ENCODE results near the gene PIK3C2G.

PIK3C2G gene

DNA sequence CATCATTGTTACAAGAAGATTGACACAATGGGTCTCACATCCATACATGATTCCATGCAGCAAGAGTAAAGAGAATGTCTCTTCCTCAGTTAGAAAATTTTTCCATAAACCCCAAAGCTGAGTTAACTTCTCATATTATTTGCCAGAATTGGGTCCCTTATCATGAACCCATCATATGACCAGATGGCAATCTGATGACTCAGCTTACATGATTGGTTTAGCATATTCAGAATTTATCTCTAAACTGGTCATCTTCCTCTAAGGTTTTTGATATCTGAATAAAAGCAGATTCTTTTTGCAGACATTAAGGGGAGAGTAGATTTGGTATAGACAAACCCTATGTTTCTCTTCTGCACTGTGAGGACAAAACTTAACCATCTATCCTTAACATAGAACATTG lies 174.9 kb downstream of the PIK3C2G start:
- FAIRE-seq = no peak
- TF ChIP-seq POLR2AphosphoS5 (IDR thresholded peaks at IDR 0.05; ENCODE audit: low read depth, low read length) (no peak), POU2F2 (IDR thresholded peaks at IDR 0.05; ENCODE audit: low read depth, low read length) (no peak), PAX5 (IDR thresholded peaks at IDR 0.05; ENCODE audit: insufficient read depth, low read length, severe bottlenecking) (no peak)
- no peak for DNase-seq (ENCODE audit: insufficient read length, low spot score)

DNA sequence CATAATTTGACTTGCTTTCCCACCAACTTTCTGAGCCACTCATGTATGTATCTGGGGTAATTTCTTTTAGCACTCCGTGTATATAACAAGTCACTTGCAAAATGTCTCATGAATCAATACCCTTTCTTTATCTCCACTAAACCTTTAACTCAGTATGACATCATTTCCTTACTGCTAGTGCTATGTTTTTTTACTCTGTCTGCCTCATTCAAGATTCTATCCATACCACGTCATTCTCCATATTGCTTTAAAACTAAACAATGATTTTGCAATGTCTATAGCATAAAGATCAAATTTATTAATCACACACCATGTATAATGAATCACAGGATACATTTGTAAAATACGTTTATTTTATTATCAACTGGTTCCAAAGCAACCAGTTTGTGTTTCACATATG lies 178.2 kb downstream of the PIK3C2G start:
- no peak for FAIRE-seq
- no peak for DNase-seq (ENCODE audit: insufficient read length, low spot score)
- no peak for TF ChIP-seq POLR2AphosphoS5 (IDR thresholded peaks at IDR 0.05; ENCODE audit: low read depth, low read length)
- no peak for TF ChIP-seq SPI1 (IDR thresholded peaks at IDR 0.05; ENCODE audit: low read depth, low read length)
- TF ChIP-seq POLR2A (IDR thresholded peaks at IDR 0.05; ENCODE audit: low read depth, low read length) = no peak
- no peak for TF ChIP-seq POU2F2 (IDR thresholded peaks at IDR 0.05; ENCODE audit: low read depth, low read length)
- no peak for TF ChIP-seq TAF1 (IDR thresholded peaks at IDR 0.05; ENCODE audit: low read depth, low read length)
- TF ChIP-seq PAX5 (IDR thresholded peaks at IDR 0.05; ENCODE audit: insufficient read depth, low read length, severe bottlenecking) = no peak

DNA sequence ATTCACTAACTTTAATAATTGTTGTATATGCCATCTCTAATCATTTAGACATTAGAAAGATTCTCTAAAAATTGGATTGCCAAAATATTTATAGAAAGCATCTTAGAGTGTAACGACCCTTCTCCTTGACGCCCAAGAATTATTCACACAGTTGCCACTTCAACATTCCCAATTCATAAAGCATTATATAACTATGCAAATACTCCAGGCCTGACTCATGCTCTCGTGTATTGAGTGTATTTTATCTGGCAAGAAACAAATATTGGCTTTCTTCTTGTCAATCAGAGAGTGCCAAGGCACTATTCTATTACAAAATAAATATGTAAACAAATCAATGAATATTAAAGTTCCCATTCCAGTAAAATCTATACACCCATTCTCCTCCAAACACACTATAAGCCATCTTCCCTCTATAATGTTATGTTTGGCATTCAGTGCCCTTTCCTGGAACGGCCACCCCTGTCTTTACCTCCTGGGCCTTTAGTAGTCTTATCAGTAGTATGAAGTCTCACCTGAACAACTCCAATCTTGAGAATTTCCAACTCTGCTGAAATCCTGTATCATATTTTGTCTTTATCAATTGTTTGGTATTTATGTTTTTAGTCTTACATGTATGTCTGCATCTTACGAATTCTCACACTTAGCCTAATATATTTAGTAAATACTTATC lies 182.6 kb downstream of the PIK3C2G start:
- DNase-seq (ENCODE audit: insufficient read length, low spot score) = no peak
- TF ChIP-seq POU2F2 (IDR thresholded peaks at IDR 0.05; ENCODE audit: low read depth, low read length) (no peak), POLR2AphosphoS5 (IDR thresholded peaks at IDR 0.05; ENCODE audit: low read depth, low read length) (no peak), POLR2A (IDR thresholded peaks at IDR 0.05; ENCODE audit: low read depth, low read length) (no peak), TAF1 (IDR thresholded peaks at IDR 0.05; ENCODE audit: low read depth, low read length) (no peak), SPI1 (IDR thresholded peaks at IDR 0.05; ENCODE audit: low read depth, low read length) (no peak), PAX5 (IDR thresholded peaks at IDR 0.05; ENCODE audit: insufficient read depth, low read length, severe bottlenecking) (no peak)
- no peak for FAIRE-seq

DNA sequence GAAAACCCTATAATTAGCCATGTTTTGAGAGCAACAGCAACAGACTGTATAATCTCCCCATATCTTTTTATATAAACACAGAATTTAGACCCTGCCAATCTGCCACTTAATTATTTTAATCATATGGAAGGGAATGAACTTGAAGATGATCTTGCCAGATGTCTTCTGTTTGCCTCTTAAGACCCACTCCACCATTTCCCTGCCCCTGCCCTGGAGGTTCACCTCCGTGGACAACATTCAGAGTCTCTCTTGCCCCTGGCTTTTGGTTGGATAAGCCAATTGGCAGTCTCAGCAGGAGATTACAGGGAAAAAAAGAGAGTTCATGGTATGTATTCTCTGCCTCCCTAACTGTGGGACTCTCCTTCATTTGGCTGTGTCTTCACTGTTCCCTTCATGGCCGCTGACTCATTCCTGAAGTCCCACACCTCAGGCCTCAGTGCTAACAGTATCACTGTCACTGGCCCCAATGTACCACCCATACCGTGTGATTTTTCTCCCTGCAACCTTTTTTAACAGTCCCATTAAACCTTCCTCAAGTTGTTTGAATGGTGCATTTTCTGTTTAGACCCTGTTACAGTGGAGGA lies 184.8 kb downstream of the PIK3C2G start:
- DNase-seq (ENCODE audit: insufficient read length, low spot score) (no peak), FAIRE-seq (peak; percentile 26)
- TF ChIP-seq POU2F2 (IDR thresholded peaks at IDR 0.05; ENCODE audit: low read depth, low read length) = no peak
- no peak for TF ChIP-seq POLR2A (IDR thresholded peaks at IDR 0.05; ENCODE audit: low read depth, low read length)

GRCh38 chr12:18454330-18454729 lies 193.0 kb downstream of the PIK3C2G start:
- TF ChIP-seq POLR2A (IDR thresholded peaks at IDR 0.05; ENCODE audit: low read depth, low read length) (no peak), TAF1 (IDR thresholded peaks at IDR 0.05; ENCODE audit: low read depth, low read length) (no peak), POU2F2 (IDR thresholded peaks at IDR 0.05; ENCODE audit: low read depth, low read length) (no peak), SPI1 (IDR thresholded peaks at IDR 0.05; ENCODE audit: low read depth, low read length) (no peak), PAX5 (IDR thresholded peaks at IDR 0.05; ENCODE audit: insufficient read depth, low read length, severe bottlenecking) (no peak), POLR2AphosphoS5 (IDR thresholded peaks at IDR 0.05; ENCODE audit: low read depth, low read length) (no peak)
- FAIRE-seq (no peak), DNase-seq (ENCODE audit: insufficient read length, low spot score) (no peak)

DNA sequence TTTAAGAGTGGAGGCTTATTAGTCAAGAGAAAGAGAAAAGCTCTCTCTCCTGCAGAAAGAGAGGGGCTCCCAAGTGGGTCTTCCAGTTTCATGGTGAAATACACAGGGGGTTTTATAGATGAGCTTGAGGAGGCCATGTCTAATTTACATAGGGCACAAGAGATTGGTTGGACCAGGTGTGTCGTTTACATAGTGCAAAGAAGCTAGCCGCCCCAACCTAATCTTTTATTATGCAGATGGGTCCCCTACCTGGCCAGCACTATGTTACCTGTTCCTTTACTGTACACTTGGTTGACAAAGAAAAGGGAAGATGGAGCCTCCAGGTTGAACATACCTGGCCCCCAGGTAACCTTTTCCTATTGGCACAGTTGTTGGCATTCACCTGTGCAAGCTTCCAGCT lies 195.0 kb downstream of the PIK3C2G start:
- DNase-seq (ENCODE audit: insufficient read length, low spot score) (no peak), FAIRE-seq (no peak)
- TF ChIP-seq POLR2AphosphoS5 (IDR thresholded peaks at IDR 0.05; ENCODE audit: low read depth, low read length) (no peak), POLR2A (IDR thresholded peaks at IDR 0.05; ENCODE audit: low read depth, low read length) (no peak), SPI1 (IDR thresholded peaks at IDR 0.05; ENCODE audit: low read depth, low read length) (no peak), TAF1 (IDR thresholded peaks at IDR 0.05; ENCODE audit: low read depth, low read length) (no peak), PAX5 (IDR thresholded peaks at IDR 0.05; ENCODE audit: insufficient read depth, low read length, severe bottlenecking) (no peak), POU2F2 (IDR thresholded peaks at IDR 0.05; ENCODE audit: low read depth, low read length) (no peak)

- DNase-seq (ENCODE audit: insufficient read length, low spot score) = no peak
- TF ChIP-seq PAX5 (IDR thresholded peaks at IDR 0.05; ENCODE audit: insufficient read depth, low read length, severe bottlenecking) = no peak
- TF ChIP-seq POLR2AphosphoS5 (IDR thresholded peaks at IDR 0.05; ENCODE audit: low read depth, low read length) = no peak
- TF ChIP-seq POLR2A (IDR thresholded peaks at IDR 0.05; ENCODE audit: low read depth, low read length) = no peak
- no peak for TF ChIP-seq SPI1 (IDR thresholded peaks at IDR 0.05; ENCODE audit: low read depth, low read length)
- TF ChIP-seq POU2F2 (IDR thresholded peaks at IDR 0.05; ENCODE audit: low read depth, low read length) = no peak
- no peak for FAIRE-seq
Observed at GRCh38 chr12:18457362-18457761, 196.0 kb downstream of the PIK3C2G start.

DNA sequence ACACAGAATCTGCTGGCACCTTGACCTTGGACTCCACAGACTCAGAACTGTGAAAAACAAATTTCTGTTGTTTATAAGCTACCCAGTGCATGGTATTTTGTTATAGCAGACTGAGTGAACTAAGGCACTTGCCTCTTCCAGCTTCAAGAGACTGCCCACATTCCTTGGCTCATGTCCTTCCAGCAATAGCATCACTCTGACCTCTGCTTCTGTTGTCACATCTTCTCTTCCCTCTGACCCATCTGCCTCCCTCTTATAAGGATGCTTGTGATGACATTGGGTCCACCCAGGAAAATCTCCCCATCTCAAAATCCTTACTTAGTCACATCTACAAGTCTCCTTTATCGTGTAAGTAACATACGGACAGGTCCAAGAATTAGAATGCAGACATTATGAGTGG lies 200.4 kb downstream of the PIK3C2G start:
- DNase-seq (ENCODE audit: insufficient read length, low spot score) (no peak), FAIRE-seq (no peak)
- no peak for TF ChIP-seq PAX5 (IDR thresholded peaks at IDR 0.05; ENCODE audit: insufficient read depth, low read length, severe bottlenecking)
- TF ChIP-seq POLR2A (IDR thresholded peaks at IDR 0.05; ENCODE audit: low read depth, low read length) = no peak
- no peak for TF ChIP-seq SPI1 (IDR thresholded peaks at IDR 0.05; ENCODE audit: low read depth, low read length)
- TF ChIP-seq POLR2AphosphoS5 (IDR thresholded peaks at IDR 0.05; ENCODE audit: low read depth, low read length) = no peak

GRCh38 chr12:18462442-18462841 lies 201.1 kb downstream of the PIK3C2G start:
- FAIRE-seq = no peak
- DNase-seq (ENCODE audit: insufficient read length, low spot score) = no peak
- TF ChIP-seq POLR2AphosphoS5 (IDR thresholded peaks at IDR 0.05; ENCODE audit: low read depth, low read length) (no peak), POLR2A (IDR thresholded peaks at IDR 0.05; ENCODE audit: low read depth, low read length) (no peak), TAF1 (IDR thresholded peaks at IDR 0.05; ENCODE audit: low read depth, low read length) (no peak), SPI1 (IDR thresholded peaks at IDR 0.05; ENCODE audit: low read depth, low read length) (no peak), POU2F2 (IDR thresholded peaks at IDR 0.05; ENCODE audit: low read depth, low read length) (no peak), PAX5 (IDR thresholded peaks at IDR 0.05; ENCODE audit: insufficient read depth, low read length, severe bottlenecking) (no peak)

DNA sequence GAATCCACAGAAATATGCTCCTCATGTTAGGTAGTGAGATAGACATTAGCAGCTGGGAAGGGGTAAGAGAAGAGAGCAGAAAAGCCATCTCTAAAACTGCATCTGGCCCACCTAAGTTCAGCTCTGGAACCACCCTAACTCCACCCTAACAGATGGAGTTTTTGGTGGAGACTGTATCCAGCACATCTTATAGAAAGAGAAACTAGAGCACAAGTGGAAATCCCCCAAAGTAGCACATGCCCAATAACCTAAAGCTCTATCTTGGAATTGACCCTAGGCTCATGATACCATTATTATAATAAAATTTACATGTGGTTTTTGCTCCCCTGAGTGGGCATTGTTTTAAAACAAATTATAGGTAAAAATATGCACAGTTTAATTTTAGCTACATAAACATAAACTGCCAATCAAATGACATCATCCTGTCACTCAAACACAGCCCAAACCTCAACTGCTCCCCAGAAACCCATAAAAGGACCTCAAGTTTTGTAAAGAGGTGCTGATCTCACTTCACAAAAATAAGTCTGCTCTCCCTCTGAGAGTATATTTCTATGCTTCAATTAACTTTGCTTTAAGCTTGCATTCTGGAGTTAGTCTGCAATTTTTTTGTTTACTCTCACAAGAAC lies 206.4 kb downstream of the PIK3C2G start:
- TF ChIP-seq POU2F2 (IDR thresholded peaks at IDR 0.05; ENCODE audit: low read depth, low read length) (no peak), POLR2AphosphoS5 (IDR thresholded peaks at IDR 0.05; ENCODE audit: low read depth, low read length) (no peak), TAF1 (IDR thresholded peaks at IDR 0.05; ENCODE audit: low read depth, low read length) (no peak), PAX5 (IDR thresholded peaks at IDR 0.05; ENCODE audit: insufficient read depth, low read length, severe bottlenecking) (no peak), SPI1 (IDR thresholded peaks at IDR 0.05; ENCODE audit: low read depth, low read length) (no peak), POLR2A (IDR thresholded peaks at IDR 0.05; ENCODE audit: low read depth, low read length) (no peak)
- no peak for FAIRE-seq

More for the DNA sequence above, 206.4 kb downstream of the PIK3C2G start:
- DNase-seq (ENCODE audit: insufficient read length, low spot score) = no peak

Measured in GM12891 (cell line).